ACHN (cell line): ENCODE measurements around the gene NUTM1.
A peak's percentile ranks its signal among the peaks of the same experiment; 100 is the strongest.

ENCODE experiments used
- DNase-seq: peaks from one replicate; pipeline ENCODE4 v3.0.0-alpha.2; 2015
- in situ Hi-C: cut with HindIII; loops from 2 replicates; pipeline ENCODE4 v1.10.0; 2017; ENCODE audit warnings: low sequenced_read_pairs, low pct_ligation_motif_present, low pct_unique_long_range_greater_than_20kb

NUTM1 gene

GRCh38 chr15:34342737-34343575, at the start of gene NUTM1, which contains the start of gene NOP10:
Gene NUTM1 (plus strand): TSS chr15:34343315. CDS start chr15:34343697, 382 bp downstream.
Gene NOP10 (minus strand): TSS chr15:34343136. CDS start chr15:34343073, 63 bp downstream.
- DNase-seq, result peak; percentile 89

GRCh38 chr15:34297059-34297458, 46.1 kb upstream of the NUTM1 start:
- no peak for DNase-seq
- in situ Hi-C loops, result no loop called here

More at GRCh38 chr15:34342737-34343575, at the start of gene NUTM1, which contains the start of gene NOP10:
- in situ Hi-C loops, result no loop called here

- in situ Hi-C loops, result no loop called here
- DNase-seq, result no peak
Observed at GRCh38 chr15:34301058-34301457, 42.1 kb upstream of the NUTM1 start.

GRCh38 chr15:34304613-34305012, 38.5 kb upstream of the NUTM1 start:
- in situ Hi-C loops, result no loop called here
- no peak for DNase-seq

- in situ Hi-C loops, result no loop called here
Observed at GRCh38 chr15:34311563-34311962, 31.6 kb upstream of the NUTM1 start.

GRCh38 chr15:34314491-34315490, 28.3 kb upstream of the NUTM1 start:
- DNase-seq, result no peak
- in situ Hi-C loops, result no loop called here

More at GRCh38 chr15:34311563-34311962, 31.6 kb upstream of the NUTM1 start:
- no peak for DNase-seq

- DNase-seq, result peak; percentile 75
- in situ Hi-C loops, result no loop called here
Observed at GRCh38 chr15:34318277-34319079, 24.6 kb upstream of the NUTM1 start.

GRCh38 chr15:34323217-34323616, 19.9 kb upstream of the NUTM1 start:
- no peak for DNase-seq
- in situ Hi-C loops, result no loop called here

GRCh38 chr15:34324933-34325332, 18.2 kb upstream of the NUTM1 start:
- DNase-seq, result no peak
- in situ Hi-C loops, result no loop called here

- in situ Hi-C loops, result no loop called here
- no peak for DNase-seq
Observed at GRCh38 chr15:34325368-34325767, 17.7 kb upstream of the NUTM1 start.

- in situ Hi-C loops, result no loop called here
- DNase-seq, result no peak
Observed at GRCh38 chr15:34327906-34328305, 15.2 kb upstream of the NUTM1 start.

- in situ Hi-C loops, result no loop called here
Observed at GRCh38 chr15:34329006-34329405, 14.1 kb upstream of the NUTM1 start.

GRCh38 chr15:34330279-34330678, 12.8 kb upstream of the NUTM1 start:
- in situ Hi-C loops, result no loop called here
- no peak for DNase-seq

More at GRCh38 chr15:34329006-34329405, 14.1 kb upstream of the NUTM1 start:
- DNase-seq, result no peak

GRCh38 chr15:34331809-34332208, 11.3 kb upstream of the NUTM1 start:
- in situ Hi-C loops, result no loop called here

GRCh38 chr15:34332553-34333120, 10.5 kb upstream of the NUTM1 start:
- no peak for DNase-seq
- in situ Hi-C loops, result no loop called here

More at GRCh38 chr15:34331809-34332208, 11.3 kb upstream of the NUTM1 start:
- DNase-seq, result no peak

GRCh38 chr15:34334672-34335071, 8.4 kb upstream of the NUTM1 start:
- in situ Hi-C loops, result no loop called here

GRCh38 chr15:34335176-34336032, 7.7 kb upstream of the NUTM1 start:
- DNase-seq, result no peak
- in situ Hi-C loops, result no loop called here

More at GRCh38 chr15:34334672-34335071, 8.4 kb upstream of the NUTM1 start:
- no peak for DNase-seq
